ENCODE measurements around the gene PGLYRP4. TPM values are rescaled to one million over a fixed set of nuclear protein-coding genes. Genes with fewer than 3 reads are reported as not detected.
A peak's percentile ranks its signal among the peaks of the same experiment; 100 is the strongest.

The PGLYRP4 gene
- total RNA-seq, 2 experiments from 2014 or later = not detected

- DNase-seq = no peak
- Mint-ChIP-seq H3K4me3 (no peak overlapping the region), H3K36me3 (no peaks in the 10 kb centered on the region), H3K27me3 (no peaks in the 10 kb centered on the region), H3K9me3 (no peaks in the 10 kb centered on the region), H3K27ac (no peak overlapping the region), H3K4me1 (no peaks in the 10 kb centered on the region)
Observed at GRCh38 chr1:153308540-153308939, 40.1 kb downstream of the PGLYRP4 start.

- no peak overlapping the region for H3K27ac Mint-ChIP-seq
- no peaks in the 10 kb centered on the region for H3K4me1 Mint-ChIP-seq
- no peak for DNase-seq
- no peaks in the 10 kb centered on the region for H3K27me3 Mint-ChIP-seq
- H3K36me3 Mint-ChIP-seq = no peaks in the 10 kb centered on the region
- H3K4me3 Mint-ChIP-seq = no peak overlapping the region
- H3K9me3 Mint-ChIP-seq = no peaks in the 10 kb centered on the region
Observed at GRCh38 chr1:153307221-153307600, 41.4 kb downstream of the PGLYRP4 start.

- H3K36me3 Mint-ChIP-seq = no peaks in the 10 kb centered on the region
Observed at GRCh38 chr1:153306303-153307220, 42.1 kb downstream of the PGLYRP4 start.

GRCh38 chr1:153305682-153306081 is 43.0 kb downstream of the PGLYRP4 start:
- no peaks in the 10 kb centered on the region for H3K27me3 Mint-ChIP-seq
- H3K36me3 Mint-ChIP-seq = no peaks in the 10 kb centered on the region
- H3K27ac Mint-ChIP-seq = no peak overlapping the region
- H3K9me3 Mint-ChIP-seq = no peaks in the 10 kb centered on the region
- DNase-seq = no peak
- no peaks in the 10 kb centered on the region for H3K4me1 Mint-ChIP-seq
- H3K4me3 Mint-ChIP-seq = no peak overlapping the region

More at GRCh38 chr1:153306303-153307220, 42.1 kb downstream of the PGLYRP4 start:
- no peaks in the 10 kb centered on the region for H3K9me3 Mint-ChIP-seq
- H3K4me3 Mint-ChIP-seq = no peak overlapping the region
- DNase-seq = no peak
- H3K27me3 Mint-ChIP-seq = no peaks in the 10 kb centered on the region
- H3K27ac Mint-ChIP-seq = no peak overlapping the region
- H3K4me1 Mint-ChIP-seq = no peaks in the 10 kb centered on the region

- Mint-ChIP-seq H3K9me3 (no peaks in the 10 kb centered on the region), H3K27ac (no peak overlapping the region), H3K4me1 (no peaks in the 10 kb centered on the region), H3K4me3 (no peak overlapping the region), H3K27me3 (no peaks in the 10 kb centered on the region), H3K36me3 (no peaks in the 10 kb centered on the region)
- no peak for DNase-seq
Observed at GRCh38 chr1:153302308-153302707, 46.3 kb downstream of the PGLYRP4 start.

GRCh38 chr1:153293851-153294250 is 54.8 kb downstream of the PGLYRP4 start:
- Mint-ChIP-seq H3K4me3 (no peak overlapping the region), H3K4me1 (peaks cover 11% of the 10 kb centered on the region), H3K36me3 (no peaks in the 10 kb centered on the region), H3K9me3 (no peaks in the 10 kb centered on the region), H3K27me3 (peaks cover 9% of the 10 kb centered on the region), H3K27ac (no peak overlapping the region)
- DNase-seq = no peak

- peaks cover 11% of the 10 kb centered on the region for H3K4me1 Mint-ChIP-seq
- no peak overlapping the region for H3K27ac Mint-ChIP-seq
- H3K4me3 Mint-ChIP-seq = no peak overlapping the region
- DNase-seq = no peak
- H3K36me3 Mint-ChIP-seq = no peaks in the 10 kb centered on the region
- H3K9me3 Mint-ChIP-seq = no peaks in the 10 kb centered on the region
- peaks cover 9% of the 10 kb centered on the region for H3K27me3 Mint-ChIP-seq
Observed at GRCh38 chr1:153293480-153293775, 55.2 kb downstream of the PGLYRP4 start.

GRCh38 chr1:153292740-153293479 is 55.7 kb downstream of the PGLYRP4 start:
- Mint-ChIP-seq H3K27ac (no peak overlapping the region), H3K4me1 (peaks cover 11% of the 10 kb centered on the region), H3K36me3 (no peaks in the 10 kb centered on the region), H3K27me3 (peaks cover 9% of the 10 kb centered on the region), H3K9me3 (no peaks in the 10 kb centered on the region), H3K4me3 (no peak overlapping the region)
- no peak for DNase-seq

- Mint-ChIP-seq H3K27ac (no peak overlapping the region), H3K27me3 (peaks cover 9% of the 10 kb centered on the region), H3K4me3 (no peak overlapping the region), H3K4me1 (peaks cover 11% of the 10 kb centered on the region), H3K9me3 (no peaks in the 10 kb centered on the region), H3K36me3 (no peaks in the 10 kb centered on the region)
- no peak for DNase-seq
Observed at GRCh38 chr1:153292185-153292584, 56.5 kb downstream of the PGLYRP4 start.

- Mint-ChIP-seq H3K27me3 (peaks cover 9% of the 10 kb centered on the region), H3K36me3 (no peaks in the 10 kb centered on the region), H3K4me1 (peaks cover 11% of the 10 kb centered on the region), H3K4me3 (no peak overlapping the region), H3K9me3 (no peaks in the 10 kb centered on the region), H3K27ac (no peak overlapping the region)
- DNase-seq = no peak
Observed at GRCh38 chr1:153291514-153291913, 57.1 kb downstream of the PGLYRP4 start.

- DNase-seq = peak; percentile 34
- no peak overlapping the region for H3K27ac Mint-ChIP-seq
- H3K36me3 Mint-ChIP-seq = no peaks in the 10 kb centered on the region
- H3K9me3 Mint-ChIP-seq = no peaks in the 10 kb centered on the region
- no peak overlapping the region for H3K4me3 Mint-ChIP-seq
- H3K27me3 Mint-ChIP-seq = peaks cover 14% of the 10 kb centered on the region
- peaks cover 6% of the 10 kb centered on the region for H3K4me1 Mint-ChIP-seq
Observed at GRCh38 chr1:153288634-153289275, 59.9 kb downstream of the PGLYRP4 start.

Other genes with a start within 250 kb of the PGLYRP4 start
- gene SPRR2F, start 235.3 kb downstream of the PGLYRP4 start, total RNA-seq = not detected
- gene SPRR2G, start 198.0 kb downstream of the PGLYRP4 start, total RNA-seq = not detected
- not detected for gene LELP1, start 145.4 kb downstream of the PGLYRP4 start, total RNA-seq
- gene PRR9, start 131.3 kb downstream of the PGLYRP4 start, total RNA-seq = not detected
- not detected for gene LORICRIN, start 89.2 kb downstream of the PGLYRP4 start, total RNA-seq
- not detected for gene PGLYRP3, start 35.9 kb downstream of the PGLYRP4 start, total RNA-seq
- not detected for gene S100A9, start 9.0 kb upstream of the PGLYRP4 start, total RNA-seq
- gene S100A12, start 26.8 kb upstream of the PGLYRP4 start, total RNA-seq = not detected
- not detected for gene S100A8, start 42.2 kb upstream of the PGLYRP4 start, total RNA-seq
- not detected for gene S100A7A, start 67.7 kb upstream of the PGLYRP4 start, total RNA-seq
- not detected for gene S100A7, start 111.8 kb upstream of the PGLYRP4 start, total RNA-seq
- gene S100A6, start 187.2 kb upstream of the PGLYRP4 start, total RNA-seq = 100 to 1,000 TPM; 144 to 155 TPM
- 1 to 10 TPM; 1.2 to 1.6 TPM for gene S100A5, start 192.1 kb upstream of the PGLYRP4 start, total RNA-seq
- gene S100A4, start 197.0 kb upstream of the PGLYRP4 start, total RNA-seq = 10 to 100 TPM; 44.7 to 44.9 TPM
- not detected for gene S100A3, start 200.4 kb upstream of the PGLYRP4 start, total RNA-seq
- under 1 TPM in 1 of 2 experiments, not detected in 1; 0.60 TPM for gene S100A2, start 217.0 kb upstream of the PGLYRP4 start, total RNA-seq